ENCODE measurements around the gene FLG2.
"Not testable (repeated sequence)": the region's sequence is repeated elsewhere in the genome, so short reads cannot be mapped to it uniquely, and the experiment has no call there.

The FLG2 gene

DNA sequence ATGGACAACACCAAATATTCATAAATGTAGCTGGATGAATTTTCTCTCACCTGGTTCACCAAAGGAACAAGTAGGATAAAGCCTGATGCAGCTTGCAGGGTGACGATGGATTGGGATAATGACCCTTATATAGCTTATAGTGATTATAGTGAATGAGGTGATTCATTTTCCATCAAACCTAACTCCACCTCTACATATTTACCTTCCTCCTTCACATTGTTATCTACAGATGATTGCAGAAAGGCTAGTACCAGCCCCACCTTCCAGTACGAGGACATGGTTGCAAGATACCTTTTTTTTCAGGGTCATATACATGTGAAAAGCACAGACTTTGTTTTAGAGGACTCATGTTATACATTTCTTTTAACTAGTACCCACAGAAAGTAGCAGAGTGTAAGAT, at the start of gene FLG2:
Gene FLG2 (minus strand): TSS at position 101 of the 400 bp plus-strand sequence. CDS start 1,122 bp downstream, outside the sequence.
- no peak for DNase-seq

DNA sequence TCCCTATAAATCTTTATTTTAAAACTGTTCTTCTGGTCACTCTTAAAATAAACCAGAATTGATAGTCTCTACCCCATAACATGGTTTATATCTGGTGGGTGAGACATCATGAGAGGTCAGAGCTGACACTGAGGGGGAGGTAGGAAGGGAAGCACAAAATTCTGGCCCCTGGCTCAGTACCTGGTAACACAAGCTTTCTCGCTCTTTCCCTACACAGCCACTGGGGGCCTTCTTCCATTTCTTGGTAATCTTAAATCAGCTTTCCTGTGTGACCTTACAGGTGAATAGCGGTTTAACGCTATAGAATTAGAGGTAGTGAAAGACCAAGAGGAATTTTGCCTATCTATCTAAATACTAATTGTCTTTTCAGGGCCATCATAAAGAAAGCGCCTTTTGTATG, 48.9 kb upstream of the FLG2 start:
- DNase-seq: no peak

- no peak for DNase-seq
Measured at GRCh38 chr1:152398812-152399698, 39.2 kb upstream of the FLG2 start.

DNA sequence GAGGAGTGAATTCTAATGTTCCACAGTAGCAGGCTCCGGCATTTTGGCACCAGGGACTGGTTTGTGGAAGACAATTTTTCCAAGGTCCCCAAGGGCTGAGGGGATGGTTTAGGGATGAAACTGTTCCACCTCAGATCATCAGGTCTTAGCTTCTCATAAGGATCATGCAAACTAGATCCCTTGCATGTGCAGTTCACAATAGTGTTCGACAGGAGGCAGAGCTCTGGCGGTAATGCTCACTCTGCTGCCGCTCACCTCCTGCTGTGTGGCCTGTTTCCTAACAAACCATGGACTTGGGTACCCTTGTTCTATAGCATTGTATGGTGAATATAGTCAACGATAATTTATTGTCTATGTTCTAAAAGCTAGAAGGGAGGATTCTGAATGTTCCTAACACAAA, 37.7 kb upstream of the FLG2 start:
- no peak for DNase-seq

DNA sequence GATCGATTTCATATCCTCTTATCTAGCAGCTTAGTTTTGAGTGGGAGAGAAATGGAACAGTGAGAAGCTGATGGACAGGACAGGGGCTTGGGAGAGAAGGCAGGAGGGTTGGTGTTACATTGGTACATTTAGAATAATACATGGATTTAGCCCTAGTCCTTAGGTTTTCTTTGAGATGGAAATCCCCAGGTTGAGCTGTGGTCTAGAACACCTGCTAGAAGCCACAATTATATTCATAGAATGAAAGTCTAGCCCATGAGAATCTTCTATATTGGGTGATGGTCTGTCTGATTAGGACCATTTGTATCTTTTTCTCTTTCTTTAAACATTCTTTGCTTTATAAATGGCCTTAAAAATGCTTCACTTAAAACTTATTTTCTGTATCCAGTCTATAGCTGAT, 34.3 kb upstream of the FLG2 start:
- DNase-seq: no peak

DNA sequence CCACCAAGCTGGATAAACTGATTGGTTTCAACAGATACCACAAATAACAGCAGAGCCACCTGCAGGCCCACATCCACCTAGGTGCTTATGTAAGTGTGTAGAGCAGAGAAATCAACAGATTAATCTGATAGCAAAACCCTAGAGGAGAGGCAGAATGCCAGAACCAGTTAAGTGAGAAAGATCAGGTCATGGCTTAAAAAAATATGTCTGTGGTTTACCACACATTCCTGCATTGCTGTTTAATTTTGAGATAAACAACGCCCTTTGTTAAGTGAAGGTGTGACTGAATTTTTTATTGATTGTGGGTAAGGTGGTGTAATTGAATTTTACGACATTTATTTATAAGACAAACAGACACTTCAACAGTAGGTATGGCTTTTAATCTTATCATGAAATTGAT, 33.1 kb upstream of the FLG2 start:
- DNase-seq: no peak

DNA sequence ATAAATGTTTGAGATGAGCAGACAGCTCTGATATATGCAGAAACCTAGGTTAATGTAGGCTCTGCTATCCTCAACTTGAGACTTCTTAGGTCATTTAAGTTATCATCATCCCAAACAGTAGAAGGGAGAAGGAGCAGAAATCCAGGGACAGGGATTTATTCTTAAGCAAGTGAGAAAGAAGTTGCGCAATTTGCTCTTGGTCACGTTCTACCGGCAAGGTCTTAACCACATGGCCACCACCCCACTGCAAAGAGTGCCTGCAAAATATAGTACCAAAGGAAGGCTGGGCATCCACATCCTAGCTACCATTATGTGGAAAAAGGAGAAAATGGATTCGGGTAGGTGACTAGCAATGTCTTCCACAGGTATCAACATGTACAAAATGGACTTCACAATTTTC, 29.1 kb upstream of the FLG2 start:
- DNase-seq: no peak

DNA sequence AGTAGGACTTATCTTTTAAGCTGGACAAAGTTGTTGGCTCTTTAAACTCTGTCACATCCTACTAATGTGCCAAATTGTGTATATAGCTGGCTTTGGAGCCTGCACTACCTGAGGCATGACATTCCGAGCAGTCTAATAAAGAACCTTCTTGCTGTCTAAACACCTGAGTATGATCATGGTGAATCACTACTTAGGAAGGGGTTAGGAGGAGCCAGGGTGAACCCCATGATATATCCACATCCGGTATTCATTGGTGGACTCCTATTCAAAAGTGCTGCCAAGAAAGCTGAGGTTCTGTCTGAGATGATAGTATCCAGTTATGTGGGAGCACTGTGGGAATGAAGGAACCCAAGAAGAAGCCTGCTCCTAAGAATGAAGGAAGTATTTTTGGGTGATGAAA, 27.1 kb upstream of the FLG2 start:
- DNase-seq: no peak

- no peak for DNase-seq
Measured at GRCh38 chr1:152380932-152381331, 21.1 kb upstream of the FLG2 start.

GRCh38 chr1:152374451-152374850, 14.6 kb upstream of the FLG2 start:
- no peak for DNase-seq

DNA sequence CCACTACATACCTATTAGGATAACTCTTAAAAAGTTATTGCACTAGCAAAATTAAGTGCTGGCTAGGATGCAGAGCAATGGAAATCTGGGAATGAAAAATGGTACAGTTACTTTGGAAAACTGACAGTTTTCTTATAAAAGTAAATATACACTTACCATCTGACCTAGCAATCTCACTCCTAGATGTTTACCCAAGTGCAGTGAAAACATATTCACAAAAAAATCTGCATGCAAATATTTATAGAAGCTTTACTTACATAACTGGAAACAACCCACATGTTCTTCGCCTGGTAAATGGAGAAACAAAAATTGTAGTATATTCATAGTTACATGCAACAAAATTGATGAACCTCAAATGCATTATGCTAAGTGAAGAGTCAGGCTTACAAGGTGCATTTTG, 12.9 kb upstream of the FLG2 start:
- DNase-seq: no peak

- DNase-seq: no peak
Measured at GRCh38 chr1:152367436-152367835, 7.6 kb upstream of the FLG2 start.

- DNase-seq: no peak
Measured at GRCh38 chr1:152356736-152357135, 3.1 kb downstream of the FLG2 start.

DNA sequence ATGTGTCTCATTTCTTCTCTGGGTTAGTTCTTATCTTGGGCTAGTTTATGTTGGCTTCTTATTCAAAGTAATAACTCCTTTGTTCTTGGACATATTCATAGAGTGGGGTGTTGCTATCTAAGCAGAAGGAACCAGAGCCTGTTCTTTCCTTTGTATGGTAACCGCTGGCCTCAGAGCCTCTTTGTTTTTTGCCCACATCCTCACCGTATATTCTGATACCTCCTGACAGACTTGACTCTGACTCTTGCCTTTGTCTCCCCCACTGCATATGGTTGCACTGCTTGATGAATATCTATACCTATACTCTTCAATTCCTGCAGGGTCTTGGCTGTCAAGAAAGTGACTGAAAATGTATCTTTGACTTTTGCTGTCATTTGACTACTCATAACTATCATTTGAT, 10.2 kb downstream of the FLG2 start:
- no peak for DNase-seq

- DNase-seq: no peak
Measured at GRCh38 chr1:152348447-152348846, 11.4 kb downstream of the FLG2 start.

DNA sequence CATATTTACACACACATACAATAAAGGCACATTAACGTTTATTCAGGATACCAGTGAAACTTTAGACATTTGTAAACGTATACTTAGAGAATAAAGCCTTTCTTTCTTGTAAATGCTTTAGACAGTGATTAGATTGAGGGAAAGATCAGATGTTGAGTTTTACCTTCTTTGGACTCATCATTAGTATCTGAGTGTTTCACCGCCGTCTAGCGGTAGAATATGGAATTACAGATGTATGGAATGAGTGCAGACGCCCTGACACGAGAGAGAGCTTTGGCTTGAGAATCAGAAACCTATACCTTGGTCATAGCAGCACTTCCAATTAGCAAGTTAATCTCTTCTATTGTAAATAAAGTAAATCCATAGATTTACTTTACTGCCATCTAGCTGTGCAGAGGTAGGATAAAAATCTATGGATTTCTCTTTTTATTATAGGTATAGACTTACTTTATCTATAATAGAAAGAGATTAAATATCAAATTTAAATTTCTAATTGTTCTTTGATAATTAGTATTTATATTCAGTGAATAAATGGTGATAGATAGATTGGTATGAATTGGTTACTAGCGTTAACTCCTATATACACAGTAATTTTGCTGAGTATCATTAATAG, 12.6 kb downstream of the FLG2 start:
- DNase-seq: no peak

- no peak for DNase-seq
Measured at GRCh38 chr1:152344438-152344837, 15.4 kb downstream of the FLG2 start.

- DNase-seq: no peak
Measured at GRCh38 chr1:152343006-152343405, 16.8 kb downstream of the FLG2 start.

- DNase-seq: no peak
Measured at GRCh38 chr1:152335399-152335798, 24.4 kb downstream of the FLG2 start.

- no peak for DNase-seq
Measured at GRCh38 chr1:152328801-152329391, 30.9 kb downstream of the FLG2 start.

DNA sequence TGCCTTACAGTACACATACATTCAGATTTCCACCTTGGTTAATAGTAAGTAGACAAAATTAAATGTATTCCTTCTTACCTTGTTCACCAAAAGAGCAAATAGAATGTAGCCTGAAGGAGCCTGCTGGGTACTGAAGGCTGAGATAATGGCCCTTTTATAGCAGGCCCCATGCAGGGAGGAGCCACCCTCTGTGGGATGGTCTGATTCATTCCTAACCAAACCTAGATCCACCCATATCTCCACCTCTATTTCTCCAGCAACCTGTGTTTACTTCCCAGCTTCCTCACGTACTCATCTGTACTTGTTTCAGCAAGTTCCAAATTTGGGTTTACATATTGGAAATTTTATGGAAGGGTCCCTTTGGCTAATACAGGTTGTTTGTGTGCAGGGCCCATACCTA, 34.7 kb downstream of the FLG2 start, which contains the start of gene FLG:
Gene FLG (minus strand): TSS at position 129 of the 400 bp plus-strand sequence. CDS start 9,783 bp downstream, outside the sequence.
- DNase-seq: no peak

DNA sequence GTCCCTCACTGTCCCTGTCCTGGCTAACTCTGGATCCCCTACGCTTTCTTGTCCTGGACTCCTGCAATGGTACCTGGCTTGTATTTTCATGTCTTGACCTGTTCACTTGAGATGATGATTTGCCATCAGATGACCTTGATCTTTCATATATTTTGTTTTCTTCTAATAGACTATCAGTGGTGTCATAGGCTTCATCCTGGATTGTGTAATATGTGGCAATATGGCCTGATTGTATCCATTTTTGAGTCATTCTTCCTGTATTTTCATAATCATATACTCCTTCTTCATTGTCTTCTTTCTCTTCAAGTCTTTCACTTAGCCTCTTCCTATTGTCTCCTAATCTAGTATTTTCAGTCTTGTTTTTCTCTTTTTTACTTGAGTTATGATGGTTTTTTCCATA, 45.8 kb downstream of the FLG2 start:
- no peak for DNase-seq

DNA sequence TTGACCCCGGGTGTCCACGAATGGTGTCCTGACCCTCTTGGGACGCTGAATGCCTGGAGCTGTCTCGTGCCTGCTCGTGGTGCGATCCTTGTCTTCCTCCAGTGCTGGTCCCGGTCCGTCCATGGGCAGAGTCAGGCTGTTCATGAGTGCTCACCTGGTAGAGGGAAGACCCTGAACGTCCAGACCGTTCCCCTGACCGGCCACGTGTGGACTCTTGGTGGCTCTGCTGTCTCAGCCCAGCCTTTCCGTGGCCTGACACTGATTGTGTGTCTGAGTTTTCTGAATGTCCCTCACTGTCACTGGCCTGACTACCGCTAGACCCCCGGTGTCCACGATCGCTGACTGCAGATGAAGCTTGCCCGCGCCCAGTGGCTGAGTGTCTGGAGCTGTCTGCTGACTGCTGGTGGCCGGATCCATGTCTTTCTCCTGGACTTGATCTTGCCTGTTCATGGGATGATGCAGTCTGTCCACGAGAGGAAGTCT, 46.4 kb downstream of the FLG2 start:
- DNase-seq: no peak

GRCh38 chr1:152312169-152312568, 47.6 kb downstream of the FLG2 start:
- DNase-seq: not testable (repeated sequence)

Measured in amniotic stem cell (primary cell).